SIG-M5 treated with dmso at 0.1 percent for 504 hours (cell line): ENCODE results near the gene ZNF865.

Source experiments
- DNase-seq: peaks from one replicate; lab custom pipeline; 2025; ENCODE audit not compliant: unreplicated experiment; lab: John Stamatoyannopoulos, UW

The ZNF865 gene

GRCh38 chr19:55605207-55605636 is 225 bp upstream of the ZNF865 start:
- peak; percentile 93 for DNase-seq

- DNase-seq, result no peak
Measured at GRCh38 chr19:55606471-55606787, 982 bp downstream of the ZNF865 start.

- DNase-seq, result no peak
Measured at GRCh38 chr19:55606817-55607216, 1.4 kb downstream of the ZNF865 start.

- no peak for DNase-seq
Measured at GRCh38 chr19:55609326-55609725, 3.9 kb downstream of the ZNF865 start.

- DNase-seq, result no peak
Measured at GRCh38 chr19:55611300-55611982, 6.0 kb downstream of the ZNF865 start.

- no peak for DNase-seq
Measured at GRCh38 chr19:55611983-55612645, 6.7 kb downstream of the ZNF865 start.

GRCh38 chr19:55613396-55613795 is 7.9 kb downstream of the ZNF865 start:
- no peak for DNase-seq

- DNase-seq, result no peak
Measured at GRCh38 chr19:55613930-55614710, 8.7 kb downstream of the ZNF865 start.

GRCh38 chr19:55614711-55615542 is 9.5 kb downstream of the ZNF865 start:
- DNase-seq, result no peak

- DNase-seq, result no peak
Measured at GRCh38 chr19:55615543-55616394, 10.3 kb downstream of the ZNF865 start.

GRCh38 chr19:55616395-55616875 is 11.0 kb downstream of the ZNF865 start:
- no peak for DNase-seq

- DNase-seq, result no peak
Measured at GRCh38 chr19:55617426-55617825, 12.0 kb downstream of the ZNF865 start.

GRCh38 chr19:55618426-55618825 is 13.0 kb downstream of the ZNF865 start:
- DNase-seq, result no peak

GRCh38 chr19:55619286-55619685 is 13.8 kb downstream of the ZNF865 start:
- no peak for DNase-seq

- DNase-seq, result peak; percentile 92
Measured at GRCh38 chr19:55620410-55621204, 15.2 kb downstream of the ZNF865 start.

- DNase-seq, result no peak
Measured at GRCh38 chr19:55621205-55621672, 15.8 kb downstream of the ZNF865 start.

- DNase-seq, result no peak
Measured at GRCh38 chr19:55621673-55622231, 16.3 kb downstream of the ZNF865 start.

GRCh38 chr19:55622242-55622969 is 17.0 kb downstream of the ZNF865 start:
- DNase-seq, result no peak
